Body of pancreas (tissue), 4 donors: ENCODE results near the gene ZNF219.

Source experiments
- CTCF ChIP-seq, 7 experiments: fragments of 450-650 bp in 4 of 7; fragments of 200-600 bp in 3 of 7; sonication (generic) in 3 of 7; IDR thresholded peaks; one replicate each; pipeline ENCODE4 v1.5.1; 2016 to 2019; ENCODE audit warnings: antibody characterized with exemption in 7 of 7
- POLR2A ChIP-seq, 3 donors: fragments of 450-650 bp; IDR thresholded peaks; one replicate each; pipeline ENCODE4 v1.6.1; 2016; ENCODE audit warnings: antibody characterized with exemption in 3 of 3, mild to moderate bottlenecking in 2 of 3

DNA sequence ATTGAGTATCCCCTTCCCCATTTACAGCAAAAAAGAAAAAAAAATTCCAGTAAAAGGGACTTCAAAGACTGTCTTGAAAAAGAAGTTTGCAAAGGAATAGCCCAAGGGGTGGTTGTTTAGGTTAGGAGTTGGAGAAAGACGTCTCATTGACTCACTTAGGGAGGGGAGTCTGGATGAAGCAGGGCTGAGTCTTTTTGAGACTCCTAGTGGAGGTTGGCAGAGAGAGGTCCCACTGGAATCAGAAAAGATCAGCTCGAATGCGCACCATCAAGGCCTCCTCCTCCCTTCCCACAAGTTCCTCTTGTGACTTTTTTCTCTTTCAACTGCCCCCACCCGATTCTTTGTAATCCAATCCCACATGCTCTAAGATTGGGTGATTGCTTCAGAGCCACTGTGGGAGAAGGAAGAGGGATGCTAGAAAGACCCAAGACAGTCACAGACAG lies 26.4 kb downstream of the ZNF219 start:
- no peak for TF ChIP-seq POLR2A (IDR thresholded peaks at IDR 0.05)
- no peak for TF ChIP-seq CTCF (IDR thresholded peaks at IDR 0.05)
